DOHH2 (cell line): Measurements from ENCODE around the gene CYP4F22.

Experiments
- H3F3A ChIP-seq: fragments of 200-600 bp; sonication (generic), shearing (Covaris generic); 2 replicates; pipeline ENCODE4 v1.6.0; 2016; ENCODE audit warnings: antibody characterized with exemption, mild to moderate bottlenecking; ENCODE audit not compliant: control insufficient read depth, insufficient read depth
- H3K27ac ChIP-seq: fragments of 200-600 bp; sonication (generic); 2 replicates; pipeline ENCODE4 v1.5.1; 2014; ENCODE audit warnings: low read depth, mild to moderate bottlenecking, low read length, moderate library complexity
- H3K27me3 ChIP-seq: fragments of 200-600 bp; sonication (generic); 2 replicates; pipeline ENCODE4 v1.6.1; 2014; ENCODE audit warnings: mild to moderate bottlenecking, low read length, mixed read lengths; ENCODE audit not compliant: control insufficient read depth
- H3K36me3 ChIP-seq: fragments of 200-600 bp; sonication (generic); 2 replicates; pipeline ENCODE4 v1.6.1; 2014; ENCODE audit warnings: mild to moderate bottlenecking, low read length, moderate library complexity, mixed read lengths; ENCODE audit not compliant: control insufficient read depth
- H3K4me1 ChIP-seq: fragments of 200-600 bp; sonication (generic); 2 replicates; pipeline ENCODE4 v1.6.1; 2014; ENCODE audit warnings: mild to moderate bottlenecking, low read length, mixed read lengths; ENCODE audit not compliant: control insufficient read depth
- H3K4me2 ChIP-seq: fragments of 200-600 bp; sonication (generic); 2 replicates; pipeline ENCODE4 v1.6.0; 2014; ENCODE audit warnings: mild to moderate bottlenecking, low read length, moderate library complexity
- H3K4me3 ChIP-seq: fragments of 200-600 bp; sonication (generic); 2 replicates; pipeline ENCODE4 v1.5.1; 2014; ENCODE audit warnings: mild to moderate bottlenecking, low read length, mixed read lengths
- H3K79me2 ChIP-seq: fragments of 200-600 bp; sonication (generic); 2 replicates; pipeline ENCODE4 v1.6.1; 2014; ENCODE audit warnings: mild to moderate bottlenecking, low read length, mixed read lengths; ENCODE audit not compliant: control insufficient read depth
- H3K9me2 ChIP-seq: fragments of 200-600 bp; sonication (generic); replicated peaks from 2 replicates; pipeline ENCODE4 v1.6.1; 2014; ENCODE audit warnings: mild to moderate bottlenecking, low read length, mixed read lengths; ENCODE audit not compliant: control insufficient read depth
- H3K9me3 ChIP-seq: fragments of 200-600 bp; sonication (generic); 2 replicates; pipeline ENCODE4 v1.6.1; 2014; ENCODE audit warnings: antibody characterized with exemption, low read length, mixed read lengths; ENCODE audit not compliant: control insufficient read depth, insufficient read depth
- H4K20me1 ChIP-seq: fragments of 200-600 bp; sonication (generic); 2 replicates; pipeline ENCODE4 v1.6.0; 2014; ENCODE audit warnings: low read depth, mild to moderate bottlenecking, antibody characterized with exemption, low read length, moderate library complexity; ENCODE audit not compliant: control insufficient read depth, insufficient read depth
- CTCF ChIP-seq: fragments of 200-600 bp; sonication (generic); IDR thresholded peaks from one replicate; pipeline ENCODE4 v1.5.1; 2014; ENCODE audit warnings: antibody characterized with exemption, mild to moderate bottlenecking, low read depth, low read length; ENCODE audit not compliant: poor library complexity, severe bottlenecking
- EZH2phosphoT487 ChIP-seq: fragments of 200-600 bp; sonication (generic); IDR thresholded peaks from 2 replicates; pipeline ENCODE4 v1.6.1; 2017; ENCODE audit warnings: borderline replicate concordance, mild to moderate bottlenecking, antibody characterized with exemption, low read length, moderate library complexity, mixed read lengths

The CYP4F22 gene

GRCh38 chr19:15577184-15577771 is 69.0 kb downstream of the CYP4F22 start:
- Histone ChIP-seq H3K79me2 (no peaks in the 10 kb centered on the region), H3K9me3 (no peaks in the 10 kb centered on the region), H3K9me2 (no peaks in the 10 kb centered on the region), H3K27me3 (0 out of 2 replicates have a peak, but pooled peaks cover 2% of the 10 kb centered on the region), H3K27ac (no peak overlapping the region), H4K20me1 (no peaks in the 10 kb centered on the region), H3K4me3 (no peak overlapping the region), H3F3A (no peaks in the 10 kb centered on the region), H3K4me2 (no peak overlapping the region), H3K4me1 (no peaks in the 10 kb centered on the region), H3K36me3 (no peaks in the 10 kb centered on the region)
- TF ChIP-seq EZH2phosphoT487, result no peak
- TF ChIP-seq CTCF, result no peak

- H3K4me1 ChIP-seq, result no peaks in the 10 kb centered on the region
- no peaks in the 10 kb centered on the region for H3F3A ChIP-seq
- no peak overlapping the region for H3K27ac ChIP-seq
- 0 out of 2 replicates have a peak, but pooled peaks cover 2% of the 10 kb centered on the region for H3K27me3 ChIP-seq
- no peaks in the 10 kb centered on the region for H3K9me3 ChIP-seq
- TF ChIP-seq EZH2phosphoT487, result no peak
- TF ChIP-seq CTCF, result no peak
- H4K20me1 ChIP-seq, result no peaks in the 10 kb centered on the region
- H3K36me3 ChIP-seq, result no peaks in the 10 kb centered on the region
- H3K4me2 ChIP-seq, result no peak overlapping the region
- no peak overlapping the region for H3K4me3 ChIP-seq
- no peaks in the 10 kb centered on the region for H3K79me2 ChIP-seq
- no peaks in the 10 kb centered on the region for H3K9me2 ChIP-seq
Measured at GRCh38 chr19:15583346-15583745, 75.0 kb downstream of the CYP4F22 start.

- H3K79me2 ChIP-seq, result no peaks in the 10 kb centered on the region
- H3K9me3 ChIP-seq, result no peaks in the 10 kb centered on the region
- H4K20me1 ChIP-seq, result no peaks in the 10 kb centered on the region
- H3K4me1 ChIP-seq, result no peaks in the 10 kb centered on the region
- H3K4me3 ChIP-seq, result no peak overlapping the region
- no peak overlapping the region for H3K27ac ChIP-seq
- no peak overlapping the region for H3K4me2 ChIP-seq
- TF ChIP-seq EZH2phosphoT487 (no peak), CTCF (no peak)
- no peaks in the 10 kb centered on the region for H3K9me2 ChIP-seq
- 0 out of 2 replicates have a peak, but pooled peaks cover 2% of the 10 kb centered on the region for H3K27me3 ChIP-seq
- H3K36me3 ChIP-seq, result no peaks in the 10 kb centered on the region
- H3F3A ChIP-seq, result no peaks in the 10 kb centered on the region
Measured at GRCh38 chr19:15584095-15584494, 75.8 kb downstream of the CYP4F22 start.
